Vagina (tissue), 2 donors: ENCODE data around the gene ARG2. TPM values are rescaled to one million over a fixed set of nuclear protein-coding genes. Genes with fewer than 3 reads are reported as not detected.
A peak's percentile ranks its signal among the peaks of the same experiment; 100 is the strongest.

Source experiments
- DNase-seq, 2 donors: peaks; one replicate each; pipeline ENCODE4 v3.0.0-alpha.2; 2017; ENCODE audit errors: extremely low spot score in 2 of 2
- H3K27ac ChIP-seq: fragments of 200-600 bp; sonication (generic); one replicate; pipeline ENCODE4 v1.5.1; 2019
- H3K27me3 ChIP-seq: fragments of 200-600 bp; sonication (generic); one replicate; pipeline ENCODE4 v1.5.1; 2019
- H3K36me3 ChIP-seq, 2 donors: fragments of 200-600 bp; sonication (generic); one replicate each; pipeline ENCODE4 v1.5.1; 2017 to 2019
- H3K4me1 ChIP-seq: fragments of 200-600 bp; sonication (generic); one replicate; pipeline ENCODE4 v1.5.1; 2019
- H3K4me3 ChIP-seq, 2 donors: fragments of 200-600 bp; sonication (generic); 1 replicate in 1 of 2; 2 replicates in 1 of 2; pipeline ENCODE4 v1.5.1; 2016 to 2019
- H3K9me3 ChIP-seq: fragments of 200-600 bp; sonication (generic); one replicate; pipeline ENCODE4 v1.5.1; 2019
- CTCF ChIP-seq, 3 experiments: fragments of 450-650 bp in 2 of 3; fragments of 200-600 bp in 1 of 3; sonication (generic) in 1 of 3; IDR thresholded peaks; one replicate each; pipeline ENCODE4 v1.5.1; 2017 to 2019; ENCODE audit warnings: antibody characterized with exemption in 3 of 3, mild to moderate bottlenecking in 2 of 3, moderate library complexity in 2 of 3
- POLR2A ChIP-seq, 2 donors: fragments of 450-650 bp; IDR thresholded peaks; one replicate each; pipeline ENCODE4 v1.6.1; 2017; ENCODE audit warnings: antibody characterized with exemption in 2 of 2, mild to moderate bottlenecking in 2 of 2, moderate library complexity in 2 of 2
- POLR2AphosphoS5 ChIP-seq, 2 donors: sonication (generic); formaldehyde crosslinking; IDR thresholded peaks; one replicate each; pipeline ENCODE4 v1.9.0; 2017; ENCODE audit warnings: antibody characterized with exemption in 2 of 2, mild to moderate bottlenecking in 2 of 2, low read depth in 1 of 2; ENCODE audit not compliant: insufficient read depth in 1 of 2
- intact Hi-C: fragments of 100-400 bp; cut with DNase I; formaldehyde crosslinking; loops from one replicate; pipeline ENCODE4 v1.15.1; 2023
- total RNA-seq: library from RNA; depleted of rRNA; stranded (reverse); fragments of >200 nt; gene quantifications from one replicate; pipeline ENCODE4 v1.2.3, GENCODE V29; 2016

The ARG2 gene
- total RNA-seq, 1 donor from 2014 or later = 14.2 TPM

GRCh38 chr14:67607646-67608045, 12.1 kb upstream of the ARG2 start:
- TF ChIP-seq CTCF (IDR thresholded peaks at IDR 0.05) = no peak
- no peak for TF ChIP-seq POLR2A (IDR thresholded peaks at IDR 0.05)
- no peak for TF ChIP-seq POLR2AphosphoS5 (IDR thresholded peaks at IDR 0.05; ENCODE audit: insufficient read depth in 1 of 2, low read depth in 1 of 2)
- H3K27me3 ChIP-seq = no peaks in the 10 kb centered on the region
- H3K4me3 ChIP-seq = no peak overlapping the region
- H3K9me3 ChIP-seq = no peaks in the 10 kb centered on the region
- DNase-seq = no peak
- no peak overlapping the region for H3K27ac ChIP-seq
- H3K36me3 ChIP-seq = no peaks in the 10 kb centered on the region
- intact Hi-C loops = no loop called here
- no peaks in the 10 kb centered on the region for H3K4me1 ChIP-seq

- DNase-seq = no peak
- intact Hi-C loops = no loop called here
- Histone ChIP-seq H3K36me3 (no peaks in the 10 kb centered on the region), H3K27me3 (no peaks in the 10 kb centered on the region), H3K9me3 (no peaks in the 10 kb centered on the region), H3K4me3 (no peak overlapping the region), H3K27ac (no peak overlapping the region), H3K4me1 (no peaks in the 10 kb centered on the region)
- TF ChIP-seq CTCF (IDR thresholded peaks at IDR 0.05) = no peak
- no peak for TF ChIP-seq POLR2AphosphoS5 (IDR thresholded peaks at IDR 0.05; ENCODE audit: insufficient read depth in 1 of 2, low read depth in 1 of 2)
- TF ChIP-seq POLR2A (IDR thresholded peaks at IDR 0.05) = no peak
These were observed 9.9 kb upstream of the ARG2 start for GRCh38 chr14:67609642-67610310.

GRCh38 chr14:67610491-67610890, 9.2 kb upstream of the ARG2 start:
- Histone ChIP-seq H3K9me3 (no peaks in the 10 kb centered on the region), H3K27ac (no peak overlapping the region), H3K4me1 (no peaks in the 10 kb centered on the region), H3K36me3 (no peaks in the 10 kb centered on the region), H3K4me3 (no peak overlapping the region), H3K27me3 (no peaks in the 10 kb centered on the region)
- no peak for TF ChIP-seq POLR2A (IDR thresholded peaks at IDR 0.05)
- no peak for TF ChIP-seq CTCF (IDR thresholded peaks at IDR 0.05)
- TF ChIP-seq POLR2AphosphoS5 (IDR thresholded peaks at IDR 0.05; ENCODE audit: insufficient read depth in 1 of 2, low read depth in 1 of 2) = no peak
- intact Hi-C loops = no loop called here
- no peak for DNase-seq

- peak; percentile 45 to 79 (median 56) for TF ChIP-seq CTCF (IDR thresholded peaks at IDR 0.05)
- peak in 1 of 2 donors; percentile 42 for TF ChIP-seq POLR2AphosphoS5 (IDR thresholded peaks at IDR 0.05; ENCODE audit: insufficient read depth in 1 of 2, low read depth in 1 of 2)
- TF ChIP-seq POLR2A (IDR thresholded peaks at IDR 0.05) = no peak
- H3K4me1 ChIP-seq = peaks cover 24% of the 10 kb centered on the region
- DNase-seq = no peak
- H3K4me3 ChIP-seq = no peak overlapping the region
- H3K27me3 ChIP-seq = no peaks in the 10 kb centered on the region
- intact Hi-C loops = no loop called here
- peak overlapping the region; percentile 86 for H3K27ac ChIP-seq
- no peaks in the 10 kb centered on the region for H3K36me3 ChIP-seq
- H3K9me3 ChIP-seq = no peaks in the 10 kb centered on the region
These were observed 1.1 kb upstream of the ARG2 start for GRCh38 chr14:67618617-67619063.

- Histone ChIP-seq H3K4me3 (peak overlapping the region; percentile 61 to 75), H3K4me1 (peaks cover 29% of the 10 kb centered on the region), H3K9me3 (no peaks in the 10 kb centered on the region), H3K27ac (peak overlapping the region; percentile 86), H3K36me3 (no peaks in the 10 kb centered on the region), H3K27me3 (no peaks in the 10 kb centered on the region)
- intact Hi-C loops = loop anchor here (5.0 kb wide), 1 partner anchor 47 kb away; no protein-coding TSS in a partner anchor
- no peak for DNase-seq
- TF ChIP-seq POLR2A (IDR thresholded peaks at IDR 0.05) (no peak), POLR2AphosphoS5 (IDR thresholded peaks at IDR 0.05; ENCODE audit: insufficient read depth in 1 of 2, low read depth in 1 of 2) (no peak), CTCF (IDR thresholded peaks at IDR 0.05) (no peak)
These were observed 581 bp downstream of the ARG2 start for GRCh38 chr14:67620217-67620785.
